ENCODE data around the gene TKTL1. TPM values are rescaled to one million over a fixed set of nuclear protein-coding genes. Genes with fewer than 3 reads are reported as not detected.

TKTL1 gene
- total and polyA plus RNA-seq, 2 of the 8 experiments (the other 6 are each of a cell fraction or from before 2014, with no cell fraction given) = 0.05 TPM; not detected in 1

GRCh38 chrX:154350429-154351182 lies 55.0 kb downstream of the TKTL1 start:
- Histone ChIP-seq H3K4ac (replicated peaks; ENCODE audit: insufficient read length, low read depth, low read length) (no peak overlapping the region), H3K56ac (replicated peaks; ENCODE audit: insufficient read length, low read depth, low read length) (no peak overlapping the region), H2BK5ac (ENCODE audit: low read depth, low read length) (no peak overlapping the region), H2BK15ac (ENCODE audit: low read length) (no peak overlapping the region), H3K18ac (ENCODE audit: extremely low read depth, low read length) (no peak overlapping the region), H3K27ac (ENCODE audit: low read depth, low read length) (no peak overlapping the region), H3K14ac (ENCODE audit: insufficient read length) (no peak overlapping the region), H2AFZ (ENCODE audit: low read length) (no peak overlapping the region), H2AK5ac (ENCODE audit: low read depth, low read length) (no peak overlapping the region), H3K4me1 (replicated peaks in 1 of 4; ENCODE audit: control insufficient read depth in 3 of 4, insufficient read depth in 4 of 4, low read length in 3 of 4) (no peaks in the 10 kb centered on the region), H3K23ac (ENCODE audit: insufficient read length) (no peak overlapping the region), H4K20me1 (replicated peaks in 1 of 2; ENCODE audit: control insufficient read depth in 1 of 2, insufficient read depth in 2 of 2, low read length in 2 of 2) (peaks cover 0 to 22% of the 10 kb centered on the region in 2 experiments), H3K79me2 (ENCODE audit: control insufficient read depth in 1 of 2, insufficient read depth in 2 of 2, low read length in 2 of 2) (no peaks in the 10 kb centered on the region), H3K4me2 (ENCODE audit: insufficient read depth in 1 of 2, low read depth in 2 of 2, low read length in 2 of 2) (no peak overlapping the region), H3K9ac (replicated peaks in 1 of 4; ENCODE audit: extremely low read depth in 1 of 4, low read depth in 3 of 4, low read length in 3 of 4) (no peak overlapping the region), H4K8ac (ENCODE audit: extremely low read depth, insufficient read depth, low read length) (no peak overlapping the region), H3K23me2 (ENCODE audit: low read depth, low read length) (no peaks in the 10 kb centered on the region), H4K91ac (replicated peaks; ENCODE audit: insufficient read length, low read length) (no peak overlapping the region), H3K36me3 (ENCODE audit: control insufficient read depth in 2 of 4, insufficient read depth in 4 of 4, low read length in 3 of 4) (peaks cover 31 to 75% (median 63%) of the 10 kb centered on the region in 4 experiments), H3K79me1 (ENCODE audit: low read depth, low read length) (no peaks in the 10 kb centered on the region), H2BK12ac (ENCODE audit: low read depth, low read length) (no peak overlapping the region), H3K27me3 (replicated peaks in 1 of 4; ENCODE audit: control insufficient read depth in 3 of 4, extremely low read depth in 1 of 4, insufficient read depth in 3 of 4, low read length in 3 of 4) (no peaks in the 10 kb centered on the region), H4K5ac (ENCODE audit: insufficient read length, low read depth, low read length) (no peak overlapping the region), H2BK20ac (ENCODE audit: low read length) (no peak overlapping the region), H3K9me3 (ENCODE audit: insufficient read depth in 2 of 2, low read depth in 1 of 2, low read length in 1 of 2) (no peaks in the 10 kb centered on the region), H3K4me3 (ENCODE audit: extremely low read depth in 1 of 4, insufficient read depth in 2 of 4, low read depth in 3 of 4, low read length in 4 of 4) (no peak overlapping the region), H2BK120ac (replicated peaks; ENCODE audit: low read depth, low read length) (no peak overlapping the region)
- FAIRE-seq (no peak), DNase-seq (ENCODE audit: low read depth in 1 of 2, low spot score in 2 of 2) (no peak)
- ChIA-PET CTCF (ENCODE audit: partially characterized antibody) (interaction anchor here (1.2 to 1.5 kb wide), 2 partner anchors 12 to 33 kb away, joined by 4 to 6 read pairs; no protein-coding TSS in a partner anchor), POLR2A (ENCODE audit: partially characterized antibody) (interaction anchor here (0.6 to 15.6 kb wide), 6 partner anchors 7 to 48 kb away, joined by 3 to 348 read pairs (median 29); partner anchors contain the start of genes EMD and RPL10)
- WGBS, 2 experiments (ENCODE audit: extremely low coverage in 1 of 2, insufficient coverage in 1 of 2, insufficient read length in 1 of 2, insufficient replicate concordance in 2 of 2, low coverage in 1 of 2, low lambda C conversion rate in 2 of 2, missing lambda C conversion rate in 1 of 2) = 89% methylated on average over 8 of the region's 19 CpGs; no CpG with 5 or more reads in 1 of the 2 experiments
- no peak for TF ChIP-seq EP300 (IDR thresholded peaks at IDR 0.05; ENCODE audit: borderline replicate concordance in 1 of 2, low read depth in 2 of 2, low read length in 2 of 2)
- no peak for TF ChIP-seq SIRT6 (IDR thresholded peaks at IDR 0.05; ENCODE audit: low read length)
- TF ChIP-seq HDAC2 (IDR thresholded peaks at IDR 0.05; ENCODE audit: borderline replicate concordance in 1 of 2, low read depth in 2 of 2, low read length in 2 of 2) = no peak
- no peak for TF ChIP-seq POLR2A (IDR thresholded peaks at IDR 0.05; ENCODE audit: control extremely low read depth in 1 of 2, low read depth in 2 of 2, low read length in 2 of 2)
- no peak for TF ChIP-seq SP2 (IDR thresholded peaks at IDR 0.05; ENCODE audit: low read length)
- TF ChIP-seq CTBP2 (IDR thresholded peaks at IDR 0.05; ENCODE audit: borderline replicate concordance, insufficient read depth, insufficient read length, low read length) = no peak
- no peak for TF ChIP-seq CREB1 (IDR thresholded peaks at IDR 0.05)
- no peak for TF ChIP-seq SUZ12 (IDR thresholded peaks at IDR 0.05; ENCODE audit: low read length)
- no peak for TF ChIP-seq SP4 (IDR thresholded peaks at IDR 0.05; ENCODE audit: low read length)
